SK-MEL-5 (cell line): ENCODE data around the gene BPTF. TPM values are rescaled to one million over a fixed set of nuclear protein-coding genes. Genes with fewer than 3 reads are reported as not detected.
"Not testable (repeated sequence)": the region's sequence is repeated elsewhere in the genome, so short reads cannot be mapped to it uniquely, and the experiment has no call there.

Experiments used
- DNase-seq: peaks from one replicate; pipeline ENCODE4 v3.0.0-alpha.2; 2016; ENCODE audit warnings: low read depth, low spot score
- in situ Hi-C: cut with HindIII; loops from 2 replicates; pipeline ENCODE4 v1.10.0; 2016; ENCODE audit warnings: low sequenced_read_pairs, high pct_unique_total_duplicates, low pct_unique_long_range_greater_than_20kb
- small RNA-seq, 2 experiments: library from RNA; depleted of rRNA; stranded (forward); fragments of <200 nt; gene quantifications; one replicate each; pipeline ENCODE3, GENCODE V24; 2014
- total RNA-seq: library from RNA; depleted of rRNA; stranded (reverse); fragments of >200 nt; shearing (Covaris generic); gene quantifications from 2 replicates; pipeline ENCODE4 v1.2.3, GENCODE V29; 2014; rRNA removed

Gene BPTF
- total RNA-seq, 1 experiment from 2014 or later: 60.4 TPM

GRCh38 chr17:68018493-68018892 is 193.2 kb downstream of the BPTF start:
- DNase-seq, in situ Hi-C loops: not testable (repeated sequence)

DNA sequence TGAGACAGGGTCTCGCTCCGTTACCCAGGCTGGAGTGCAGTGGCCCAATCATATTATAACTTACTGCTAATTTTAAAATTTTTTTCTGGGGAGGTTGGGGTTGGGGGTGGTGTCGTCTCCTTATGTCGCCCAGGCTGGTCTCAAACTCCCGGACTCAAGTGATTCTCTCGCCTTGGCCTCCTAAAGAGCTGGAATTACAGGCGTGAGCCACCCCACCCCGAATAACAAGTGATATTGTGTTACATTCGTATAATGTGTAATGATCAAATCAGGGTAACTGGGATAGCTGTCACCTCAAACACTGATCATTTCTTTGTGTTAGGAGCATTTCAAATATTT is 194.0 kb downstream of the BPTF start:
- in situ Hi-C loops: no loop called here
- no peak for DNase-seq

GRCh38 chr17:68019675-68020408 is 194.5 kb downstream of the BPTF start:
- peak; percentile 99 for DNase-seq
- in situ Hi-C loops: no loop called here

DNA sequence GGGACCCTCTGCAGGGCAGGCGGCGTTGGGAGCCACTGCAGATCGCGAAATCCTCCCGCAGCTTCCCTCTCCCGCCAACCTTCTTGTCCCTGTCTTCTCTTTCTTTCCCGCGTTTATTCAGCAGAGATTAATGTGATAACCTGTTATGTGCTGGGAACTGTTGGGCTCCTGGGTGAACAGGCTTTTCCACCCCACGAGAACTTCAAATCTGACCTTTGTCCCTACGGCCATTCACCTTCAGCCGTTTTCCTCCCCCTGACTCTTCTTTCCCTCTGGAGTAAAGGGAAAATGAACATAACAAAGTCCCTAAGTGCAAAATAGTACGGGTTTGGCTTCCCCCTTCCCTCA is 195.1 kb downstream of the BPTF start:
- in situ Hi-C loops: no loop called here
- no peak for DNase-seq

GRCh38 chr17:68020791-68021190 is 195.5 kb downstream of the BPTF start:
- not testable (repeated sequence) for DNase-seq

GRCh38 chr17:68021963-68022362 is 196.7 kb downstream of the BPTF start:
- in situ Hi-C loops: no loop called here
- no peak for DNase-seq

More at GRCh38 chr17:68020791-68021190, 195.5 kb downstream of the BPTF start:
- in situ Hi-C loops: not testable (repeated sequence)

DNA sequence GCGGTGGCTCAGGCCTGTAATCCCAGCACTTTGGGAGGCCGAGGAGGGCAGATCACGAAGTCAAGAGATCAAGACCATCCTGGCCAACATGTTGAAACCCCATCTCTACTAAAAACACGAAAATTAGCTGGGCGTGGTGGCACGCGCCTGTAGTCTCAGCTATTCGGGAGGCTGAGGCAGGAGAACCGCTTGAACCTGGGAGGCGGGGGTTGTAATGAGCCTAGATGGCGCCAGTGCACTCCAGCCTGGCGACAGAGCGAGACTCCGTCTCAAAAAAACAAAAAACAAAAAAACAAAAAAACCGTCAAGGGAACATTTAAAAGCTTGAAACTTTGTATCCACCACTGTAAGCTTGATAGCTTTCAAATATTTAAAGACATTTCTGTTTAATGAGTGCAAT is 197.2 kb downstream of the BPTF start:
- DNase-seq, in situ Hi-C loops: not testable (repeated sequence)

DNA sequence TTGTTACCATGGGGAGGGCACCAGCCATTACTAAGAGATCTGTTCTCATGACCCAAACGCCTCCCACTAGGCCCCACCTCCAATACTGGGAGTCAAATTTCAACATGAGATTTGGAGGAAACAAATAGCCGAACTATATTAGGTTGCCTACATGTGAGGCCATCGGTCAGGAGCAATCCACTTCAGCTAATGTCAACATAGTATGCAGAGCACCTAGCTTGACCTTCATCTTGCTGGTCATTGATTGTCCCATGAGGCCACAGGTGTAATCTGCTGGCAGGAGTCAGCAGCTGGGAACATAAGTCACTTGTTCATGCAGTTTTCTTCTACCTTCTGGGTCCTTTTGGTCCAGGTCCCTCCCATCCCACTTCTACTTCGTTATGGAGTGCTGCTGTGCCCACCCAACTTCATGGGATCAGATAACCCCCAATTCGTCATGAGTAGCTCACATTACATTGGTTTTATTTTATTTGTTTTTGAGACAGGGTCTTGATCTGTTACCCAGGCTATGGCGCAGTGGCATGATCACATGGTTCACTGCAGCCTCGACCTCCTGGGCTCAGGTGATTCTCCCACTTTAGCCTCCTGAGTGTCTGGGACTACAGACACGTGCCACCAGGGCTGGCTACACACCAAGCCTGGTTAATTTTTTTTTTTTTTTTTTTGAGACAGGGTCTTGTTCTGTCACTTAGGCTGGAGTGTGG is 204.4 kb downstream of the BPTF start:
- in situ Hi-C loops: no loop called here
- DNase-seq: no peak

Small RNAs within 50 kb of the gene (small RNA-seq; reads per million reads assigned to genes)
- gene RN7SL622P: 0 reads per million in 2 experiments

Other genes with a start within 250 kb of the BPTF start
- gene NOL11, start 107.6 kb upstream of the BPTF start, total RNA-seq: 136 and 145 TPM in 2 replicates
- 55.7 and 68.4 TPM in 2 replicates for gene C17orf58, start 171.0 kb downstream of the BPTF start, total RNA-seq
- 374 and 388 TPM in 2 replicates for gene KPNA2, start 210.2 kb downstream of the BPTF start, total RNA-seq